Stimulated activated CD4-positive, alpha-beta T cell treated with anti-CD3 and anti-CD28 coated beads, Interleukin-15, amount 100 ng/mL, for 1 hour (primary cell): Measurements from ENCODE around the gene VAV3.

Experiments used
- DNase-seq, 2 donors: peaks; one replicate each; pipeline ENCODE4 v3.0.0-alpha.2; 2020; ENCODE audit warnings: low read depth in 1 of 2, low spot score in 1 of 2

VAV3 gene

GRCh38 chr1:107936498-107937481 is 28.2 kb downstream of the VAV3 start:
- DNase-seq = no peak

GRCh38 chr1:107935396-107936064 is 29.4 kb downstream of the VAV3 start:
- DNase-seq = no peak

- no peak for DNase-seq
These were observed 30.4 kb downstream of the VAV3 start for GRCh38 chr1:107934578-107934977.

- no peak for DNase-seq
These were observed 31.2 kb downstream of the VAV3 start for GRCh38 chr1:107933736-107934135.

- no peak for DNase-seq
These were observed 34.7 kb downstream of the VAV3 start for GRCh38 chr1:107930292-107930691.

- DNase-seq = no peak
These were observed 37.2 kb downstream of the VAV3 start for GRCh38 chr1:107927820-107928219.

- DNase-seq = no peak
These were observed 38.4 kb downstream of the VAV3 start for GRCh38 chr1:107926436-107927080.

- no peak for DNase-seq
These were observed 39.4 kb downstream of the VAV3 start for GRCh38 chr1:107925565-107925964.

GRCh38 chr1:107920999-107921398 is 44.0 kb downstream of the VAV3 start:
- DNase-seq = no peak

GRCh38 chr1:107920561-107920960 is 44.4 kb downstream of the VAV3 start:
- DNase-seq = no peak

GRCh38 chr1:107919953-107920352 is 45.0 kb downstream of the VAV3 start:
- no peak for DNase-seq

- no peak for DNase-seq
These were observed 50.7 kb downstream of the VAV3 start for GRCh38 chr1:107914119-107914765.

- DNase-seq = no peak
These were observed 52.3 kb downstream of the VAV3 start for GRCh38 chr1:107912656-107913055.

- no peak for DNase-seq
These were observed 64.7 kb downstream of the VAV3 start for GRCh38 chr1:107900090-107900945.

- DNase-seq = no peak
These were observed 65.3 kb downstream of the VAV3 start for GRCh38 chr1:107899655-107900054.

GRCh38 chr1:107897438-107898345 is 67.3 kb downstream of the VAV3 start:
- DNase-seq = no peak

- DNase-seq = no peak
These were observed 68.0 kb downstream of the VAV3 start for GRCh38 chr1:107896936-107897335.

- no peak for DNase-seq
These were observed 68.6 kb downstream of the VAV3 start for GRCh38 chr1:107896401-107896800.
